Activated CD8-positive, alpha-beta memory T cell treated with anti-CD3 and anti-CD28 coated beads, Interleukin-2, amount 50 U/mL, for 1 hour (primary cell): ENCODE data around the gene PLVAP.

Source experiments
- DNase-seq: peaks from one replicate; pipeline ENCODE4 v3.0.0-alpha.2; 2020; ENCODE audit errors: extremely low read depth

PLVAP gene

DNA sequence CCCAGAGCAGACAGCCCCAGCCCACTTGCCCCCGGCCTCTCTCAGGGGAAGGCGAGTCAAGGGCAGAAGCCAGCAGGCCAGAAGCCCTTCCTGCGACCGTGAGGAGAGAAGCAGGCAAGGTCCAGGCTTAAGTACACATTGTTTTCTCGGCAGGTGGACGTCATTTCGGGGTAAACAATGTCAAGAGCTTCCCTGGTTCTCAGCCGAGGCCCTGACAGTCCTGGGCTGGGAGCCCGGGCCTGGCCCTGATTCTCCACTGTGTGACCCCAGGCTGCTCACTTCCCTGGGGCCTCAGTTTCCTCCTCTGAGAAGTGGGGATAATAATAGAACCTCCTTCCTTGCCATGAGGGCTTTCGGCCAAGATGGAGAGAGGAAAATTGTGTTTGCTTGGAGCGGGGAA lies 19.4 kb downstream of the PLVAP start:
- DNase-seq: no peak

DNA sequence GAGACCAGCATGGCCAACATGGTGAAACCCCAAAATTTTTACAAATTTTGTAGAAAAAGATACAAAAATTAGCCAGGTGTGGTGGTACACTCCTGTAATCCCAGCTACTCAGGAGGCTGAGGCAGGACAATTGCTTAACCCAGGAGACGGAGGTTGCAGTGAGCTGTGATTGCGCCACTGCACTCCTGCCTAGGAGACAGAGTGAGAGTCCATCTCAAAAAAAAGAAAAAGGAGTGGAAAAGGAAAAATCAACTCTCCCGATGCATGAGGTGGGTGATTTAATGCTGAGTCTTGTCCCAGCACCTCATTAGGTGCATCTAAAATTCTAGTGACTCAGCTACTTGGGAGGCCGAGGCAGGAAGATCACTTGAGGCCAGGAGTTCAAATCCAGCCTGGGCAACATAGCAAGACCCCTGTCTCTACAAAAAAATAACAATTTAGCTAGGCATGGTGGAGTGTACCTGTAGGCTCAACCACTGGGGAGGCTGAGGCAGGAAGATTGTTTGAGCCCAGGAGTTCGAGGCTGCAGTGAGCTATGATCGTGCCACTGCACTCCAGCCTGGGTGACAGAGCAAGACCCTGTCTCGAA lies 20.0 kb downstream of the PLVAP start:
- no peak for DNase-seq

DNA sequence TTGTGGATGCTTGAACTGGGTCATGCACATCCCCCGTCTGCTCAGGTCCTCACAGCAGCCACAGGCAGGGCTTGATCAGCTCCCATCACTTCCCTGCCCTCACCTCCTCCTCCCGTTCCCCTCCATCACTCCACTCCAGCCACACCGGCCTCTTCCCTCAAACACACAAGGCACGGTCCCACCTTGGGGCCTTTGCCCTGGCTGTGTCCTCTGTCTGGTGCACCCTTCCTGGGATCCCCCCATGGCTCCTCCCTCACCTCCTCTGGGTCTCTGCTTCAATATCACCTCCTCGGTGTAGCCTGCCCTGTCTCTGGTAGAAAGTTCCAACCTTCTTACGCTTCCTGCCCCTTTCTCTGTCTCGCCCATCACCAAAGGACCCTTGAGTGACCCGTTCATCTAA lies 23.8 kb downstream of the PLVAP start:
- no peak for DNase-seq

DNA sequence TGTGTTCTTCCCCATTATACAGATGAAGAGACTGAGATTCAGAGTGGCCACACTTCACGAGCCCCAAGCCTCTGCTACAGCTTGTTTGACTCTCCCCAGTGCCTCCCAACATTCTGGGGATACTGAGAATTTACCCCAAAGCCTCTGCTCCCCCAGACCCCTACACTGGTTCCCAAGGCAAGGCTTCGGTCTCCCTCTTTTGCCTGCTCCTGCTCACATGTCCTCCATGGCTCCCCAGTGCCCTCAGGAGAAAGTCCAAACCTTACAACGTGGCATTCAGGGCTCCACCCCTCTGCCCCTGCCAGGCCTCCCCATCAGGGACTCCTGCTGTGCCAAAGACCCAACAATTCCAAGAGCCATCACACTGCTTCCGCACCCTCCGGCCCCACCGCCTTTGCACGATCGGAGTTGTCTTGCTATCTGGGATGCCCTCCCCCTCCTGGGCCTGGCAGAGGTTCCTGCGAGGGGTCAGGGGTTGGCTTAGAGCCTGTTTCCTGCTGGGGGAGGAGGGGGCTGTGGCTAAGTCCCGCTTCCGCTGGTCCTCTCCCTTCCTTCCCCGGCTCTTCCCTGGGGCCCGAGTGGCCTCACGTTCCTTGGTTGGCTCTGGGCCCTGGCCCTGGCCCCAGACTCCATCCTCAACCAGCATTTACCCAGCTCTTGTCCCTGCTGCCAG lies 24.4 kb downstream of the PLVAP start:
- no peak for DNase-seq

DNA sequence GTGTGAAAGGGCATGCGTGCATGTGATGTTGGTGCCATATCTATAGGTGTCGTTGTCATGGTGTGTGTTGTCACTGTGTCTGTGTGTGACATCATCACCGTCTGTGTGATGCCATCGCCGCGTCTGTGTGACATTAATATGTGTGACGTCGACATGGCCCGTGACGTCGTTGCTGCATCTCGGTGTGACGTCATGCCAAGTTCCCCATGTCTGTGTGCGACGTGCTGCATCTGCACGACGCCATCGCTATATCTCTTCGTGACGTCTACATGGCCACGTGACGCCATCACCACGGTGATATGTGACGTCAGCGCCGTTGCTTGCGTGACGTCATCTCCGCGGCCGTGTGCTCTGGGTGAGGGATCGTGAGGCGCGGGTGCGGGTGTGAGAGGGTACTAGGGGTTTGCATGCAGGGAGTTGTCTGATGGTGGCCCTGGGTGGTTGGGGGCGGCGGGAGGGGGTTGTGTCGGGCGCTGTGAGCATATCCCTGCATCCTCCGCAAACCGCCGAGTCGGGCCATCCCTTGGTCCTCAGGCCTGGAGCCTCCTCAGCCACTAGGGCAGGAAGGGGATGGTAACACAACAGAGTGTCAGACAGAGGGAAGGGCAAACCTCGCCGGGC lies 25.2 kb downstream of the PLVAP start:
- DNase-seq: no peak

DNA sequence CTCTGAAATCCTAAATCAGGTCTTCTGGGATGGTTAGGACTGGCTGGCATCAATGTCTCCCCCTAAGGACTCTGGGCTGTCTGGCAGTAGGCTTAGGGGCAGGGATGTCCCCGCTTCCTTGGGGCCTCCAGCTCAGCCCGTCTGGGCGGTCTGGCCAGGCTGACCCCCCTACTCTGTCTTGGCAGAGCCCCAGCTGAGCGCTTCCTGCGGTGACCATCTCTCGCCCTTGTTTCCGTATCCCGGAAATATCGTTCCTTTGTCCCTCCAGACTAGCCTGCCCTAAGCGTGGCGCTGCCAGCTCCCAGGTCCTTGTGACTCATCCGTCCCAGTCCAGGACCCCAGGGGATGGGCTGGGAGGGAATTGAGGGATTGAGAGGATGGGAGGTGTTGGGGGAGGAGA lies 28.4 kb downstream of the PLVAP start:
- DNase-seq: no peak

DNA sequence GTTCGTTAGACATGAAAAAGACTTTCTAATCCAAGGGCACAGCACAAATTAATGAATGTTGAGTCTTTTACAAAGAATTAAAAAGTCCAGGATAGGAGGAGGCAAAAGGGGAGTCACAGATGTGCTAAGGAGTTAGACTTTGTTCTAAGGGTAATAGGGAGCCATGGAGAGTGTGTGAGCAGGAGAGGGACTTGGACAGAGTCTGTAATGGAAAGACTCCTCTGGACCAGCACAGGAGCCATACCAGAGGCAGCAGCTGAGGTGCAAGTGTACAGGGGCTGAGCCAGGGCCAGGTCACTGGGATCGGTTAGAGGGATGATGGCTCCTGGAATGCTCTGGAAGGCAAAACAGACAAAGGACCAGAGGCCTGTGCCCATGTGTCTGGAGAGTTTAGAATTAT lies 29.3 kb downstream of the PLVAP start:
- DNase-seq: no peak

DNA sequence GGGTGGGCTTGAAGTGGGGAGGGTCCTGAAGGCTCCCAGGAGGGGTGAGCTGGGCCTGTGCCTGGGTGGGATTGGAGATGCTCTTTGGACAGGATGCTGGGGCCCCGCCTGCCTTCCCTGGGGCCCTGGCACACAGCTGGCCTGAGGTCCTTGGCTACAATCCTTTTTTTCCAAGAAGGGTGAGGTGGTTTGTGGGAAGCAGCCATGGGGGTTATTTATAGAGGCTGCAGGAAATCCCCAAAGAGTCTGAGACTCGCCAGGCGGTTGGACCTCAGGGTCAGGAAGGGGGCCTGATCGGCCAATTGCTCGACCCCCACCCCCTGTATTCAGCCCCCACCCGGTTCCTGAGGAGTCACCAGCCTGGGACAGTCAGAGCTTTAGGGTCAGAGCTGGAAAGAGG lies 29.8 kb downstream of the PLVAP start:
- no peak for DNase-seq

DNA sequence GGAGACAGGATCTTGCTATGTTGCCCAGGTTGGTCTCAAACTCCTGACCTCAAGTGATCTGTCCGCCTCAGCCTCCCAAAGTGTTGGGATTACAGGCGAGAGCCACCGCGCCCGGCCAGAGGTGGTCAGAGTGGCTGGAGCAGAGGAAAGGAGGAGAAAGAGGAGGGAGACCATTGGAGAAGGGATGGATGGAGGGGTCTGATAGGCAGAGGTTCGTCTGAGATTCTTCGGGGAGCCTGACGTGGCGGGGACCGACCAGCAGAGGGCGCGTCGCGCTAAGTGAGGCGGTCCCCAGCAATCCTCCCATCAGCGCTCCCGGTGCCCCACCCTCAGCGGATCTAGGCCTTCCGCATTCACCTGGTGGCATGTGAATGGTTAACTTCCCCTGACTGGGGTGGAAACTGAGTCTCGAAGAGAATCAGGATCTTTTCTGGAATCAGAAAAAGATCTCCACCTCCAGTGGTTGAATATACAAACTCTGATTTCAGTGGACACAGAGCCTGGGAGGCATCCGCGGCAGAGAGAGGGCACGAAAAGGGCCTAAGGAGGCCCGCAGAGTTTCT lies 31.0 kb downstream of the PLVAP start:
- DNase-seq: peak; percentile 35

DNA sequence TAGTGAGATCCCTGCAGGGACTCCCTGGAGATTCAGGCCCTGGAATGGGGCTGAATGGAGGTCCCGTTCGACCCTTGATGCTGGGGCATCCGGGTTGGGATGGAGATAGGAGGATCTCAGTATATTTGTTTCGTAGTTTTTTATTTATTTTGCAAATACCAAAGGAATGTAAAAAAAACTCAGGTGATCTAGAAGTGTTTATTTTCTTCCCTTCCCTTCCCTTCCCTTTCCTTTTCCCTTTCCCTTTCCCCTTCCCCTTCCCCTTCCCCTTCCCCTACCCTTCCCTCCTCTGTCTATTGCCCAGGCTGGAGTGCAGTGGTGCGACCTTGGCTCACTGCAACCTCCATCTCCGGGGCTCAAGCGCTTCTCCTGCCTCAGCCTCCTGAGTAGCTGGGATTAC lies 35.3 kb downstream of the PLVAP start:
- no peak for DNase-seq

DNA sequence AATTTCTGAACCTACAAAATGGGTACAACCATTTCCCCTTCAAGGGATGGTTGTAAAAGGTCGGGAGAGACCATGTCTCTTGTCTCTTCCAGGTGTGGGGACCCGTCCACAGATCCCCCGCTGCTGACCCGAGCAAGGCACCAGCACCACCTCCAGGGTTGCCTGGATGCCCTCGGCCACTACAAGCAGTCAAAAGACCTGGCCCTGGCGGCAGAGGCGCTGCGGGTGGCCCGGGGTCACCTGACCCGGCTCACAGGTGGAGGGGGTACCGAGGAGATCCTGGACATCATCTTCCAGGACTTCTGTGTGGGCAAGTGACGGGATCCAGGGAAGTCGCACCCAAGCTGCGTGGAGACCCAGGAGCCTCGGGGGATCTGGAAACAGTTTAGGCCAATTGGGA lies 35.8 kb downstream of the PLVAP start:
- DNase-seq: no peak

DNA sequence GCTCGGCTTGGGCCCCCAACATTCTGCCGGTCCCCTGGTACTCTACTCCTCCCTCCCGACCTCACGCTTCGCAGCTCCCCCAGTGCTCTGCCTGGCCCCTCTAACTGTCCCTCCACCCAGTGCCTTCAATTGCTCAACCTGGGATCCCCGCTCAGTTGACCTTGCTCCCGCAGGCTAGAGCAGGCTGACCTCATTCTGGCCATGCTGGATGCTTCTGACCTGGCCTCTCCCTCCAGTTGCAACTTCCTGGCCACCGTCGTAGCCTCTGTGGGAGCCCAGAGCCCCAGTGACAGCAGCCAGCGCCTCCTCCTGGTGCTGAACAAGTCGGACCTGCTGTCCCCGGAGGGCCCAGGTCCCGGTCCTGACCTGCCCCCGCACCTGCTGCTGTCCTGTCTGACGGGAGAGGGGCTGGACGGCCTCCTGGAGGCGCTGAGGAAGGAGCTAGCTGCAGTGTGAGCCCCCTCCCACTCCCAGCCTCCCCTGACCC lies 36.2 kb downstream of the PLVAP start:
- DNase-seq: no peak

DNA sequence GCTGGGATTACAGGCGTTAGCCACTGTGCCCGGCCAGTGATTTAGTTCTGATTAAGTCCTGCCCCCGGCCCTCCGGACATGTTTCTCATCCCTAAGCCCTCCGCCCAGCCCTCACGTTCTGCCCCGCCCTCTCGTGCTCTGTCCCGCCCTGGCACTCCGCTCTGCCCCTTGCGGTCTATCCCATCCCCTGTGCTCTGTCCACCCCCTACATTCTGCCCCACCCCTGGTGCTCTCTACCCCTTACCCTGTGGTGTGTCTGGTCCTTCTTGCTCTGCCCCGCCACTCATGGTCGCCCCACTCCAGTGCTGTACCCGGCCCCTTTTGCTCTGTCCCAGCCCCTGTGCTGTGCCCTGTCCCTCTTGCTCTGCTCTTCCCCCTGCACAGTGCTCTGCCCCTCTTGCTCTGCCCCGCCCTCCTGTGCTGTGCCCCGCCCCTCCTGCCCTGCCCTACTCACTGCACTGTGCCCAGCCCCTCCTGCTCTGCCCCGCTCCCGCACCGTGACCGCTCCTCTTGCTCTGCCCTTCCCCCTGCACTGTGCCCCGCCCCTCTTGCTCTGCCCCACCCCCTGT lies 36.8 kb downstream of the PLVAP start:
- DNase-seq: no peak

DNA sequence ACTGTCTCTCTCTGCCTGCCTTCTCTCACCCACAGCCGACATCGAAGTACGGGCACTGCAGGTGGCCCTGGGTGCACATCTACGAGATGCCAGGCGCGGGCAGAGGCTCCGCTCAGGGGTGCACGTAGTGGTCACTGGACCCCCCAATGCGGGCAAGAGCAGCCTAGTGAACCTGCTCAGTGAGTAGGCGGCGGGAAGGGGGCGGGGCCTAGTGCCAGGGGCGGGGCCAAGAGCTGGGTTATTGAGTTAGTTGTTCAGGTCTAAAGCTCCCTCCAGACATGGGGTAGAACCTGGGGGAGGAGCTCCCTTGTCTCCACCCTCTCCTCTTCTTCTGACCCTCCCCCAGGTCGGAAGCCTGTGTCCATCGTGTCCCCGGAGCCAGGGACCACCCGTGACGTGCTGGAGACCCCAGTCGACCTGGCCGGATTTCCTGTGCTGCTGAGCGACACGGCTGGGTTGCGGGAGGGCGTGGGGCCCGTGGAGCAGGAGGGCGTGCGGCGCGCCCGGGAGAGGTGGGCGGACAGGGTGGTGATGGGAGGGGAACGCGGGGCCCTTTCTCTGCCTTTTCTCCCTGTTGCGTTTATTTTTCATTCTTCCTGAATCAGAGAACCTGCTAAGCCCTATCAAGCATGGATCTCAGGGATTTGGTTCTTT lies 37.9 kb downstream of the PLVAP start:
- no peak for DNase-seq

DNA sequence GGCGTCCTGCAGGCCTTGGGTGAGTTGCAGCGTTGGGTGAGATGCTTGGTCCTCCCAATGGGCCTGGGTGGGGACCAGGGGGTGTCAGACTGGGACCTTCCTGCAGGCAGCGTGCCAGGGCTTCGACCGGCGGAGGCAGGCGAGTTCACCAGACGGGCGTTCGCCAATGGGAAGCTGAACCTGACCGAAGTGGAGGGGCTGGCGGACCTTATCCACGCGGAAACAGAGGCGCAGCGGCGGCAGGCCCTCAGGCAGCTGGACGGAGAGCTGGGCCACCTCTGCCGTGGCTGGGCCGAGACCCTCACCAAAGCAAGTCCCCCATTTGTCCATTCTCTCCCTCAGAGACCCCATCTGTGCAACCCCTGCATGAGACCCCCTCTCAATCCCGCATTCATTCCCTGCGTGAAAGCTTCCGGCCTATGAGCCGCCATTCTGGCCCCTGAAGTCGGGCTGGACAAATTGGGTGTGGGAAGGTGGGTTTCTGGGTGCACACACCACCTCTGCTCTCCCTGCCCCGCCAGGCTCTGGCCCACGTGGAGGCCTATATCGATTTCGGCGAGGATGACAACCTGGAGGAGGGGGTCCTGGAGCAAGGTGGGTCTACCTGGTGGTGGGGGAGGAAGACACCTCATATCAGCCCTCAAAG lies 38.6 kb downstream of the PLVAP start:
- DNase-seq: no peak

DNA sequence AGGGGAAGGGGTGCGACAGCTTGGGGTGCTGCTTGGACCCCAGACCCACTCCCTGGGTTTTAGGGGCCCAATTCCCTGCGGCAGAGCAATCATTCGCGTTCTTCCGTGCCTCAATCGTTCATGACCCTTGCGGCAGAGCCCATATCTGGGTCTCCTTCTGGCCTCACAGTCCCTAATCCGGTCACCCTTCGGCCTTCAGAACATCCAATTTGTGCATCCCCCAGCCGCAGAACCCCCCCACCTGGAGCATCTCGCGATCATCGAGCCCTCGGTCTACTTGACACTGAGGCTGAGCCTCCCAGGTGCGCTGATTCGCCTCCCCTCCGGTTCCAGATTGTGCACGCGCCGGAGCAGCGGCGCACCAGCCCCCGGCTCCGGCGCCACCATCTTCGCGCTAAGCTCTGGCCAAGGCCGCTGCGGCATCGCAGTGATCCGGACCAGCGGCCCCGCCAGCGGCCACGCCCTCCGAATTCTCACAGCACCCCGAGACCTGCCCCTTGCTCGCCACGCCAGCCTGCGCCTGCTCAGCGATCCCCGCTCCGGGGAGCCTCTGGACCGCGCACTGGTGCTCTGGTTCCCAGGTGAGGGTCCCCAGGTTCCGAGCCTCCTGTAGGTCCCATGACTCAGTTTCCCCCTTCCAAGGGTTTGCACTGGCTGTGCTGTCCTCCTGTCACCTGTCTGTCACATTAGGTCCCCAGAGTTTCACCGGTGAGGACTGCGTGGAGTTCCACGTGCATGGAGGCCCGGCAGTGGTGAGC lies 39.3 kb downstream of the PLVAP start:
- DNase-seq: no peak

DNA sequence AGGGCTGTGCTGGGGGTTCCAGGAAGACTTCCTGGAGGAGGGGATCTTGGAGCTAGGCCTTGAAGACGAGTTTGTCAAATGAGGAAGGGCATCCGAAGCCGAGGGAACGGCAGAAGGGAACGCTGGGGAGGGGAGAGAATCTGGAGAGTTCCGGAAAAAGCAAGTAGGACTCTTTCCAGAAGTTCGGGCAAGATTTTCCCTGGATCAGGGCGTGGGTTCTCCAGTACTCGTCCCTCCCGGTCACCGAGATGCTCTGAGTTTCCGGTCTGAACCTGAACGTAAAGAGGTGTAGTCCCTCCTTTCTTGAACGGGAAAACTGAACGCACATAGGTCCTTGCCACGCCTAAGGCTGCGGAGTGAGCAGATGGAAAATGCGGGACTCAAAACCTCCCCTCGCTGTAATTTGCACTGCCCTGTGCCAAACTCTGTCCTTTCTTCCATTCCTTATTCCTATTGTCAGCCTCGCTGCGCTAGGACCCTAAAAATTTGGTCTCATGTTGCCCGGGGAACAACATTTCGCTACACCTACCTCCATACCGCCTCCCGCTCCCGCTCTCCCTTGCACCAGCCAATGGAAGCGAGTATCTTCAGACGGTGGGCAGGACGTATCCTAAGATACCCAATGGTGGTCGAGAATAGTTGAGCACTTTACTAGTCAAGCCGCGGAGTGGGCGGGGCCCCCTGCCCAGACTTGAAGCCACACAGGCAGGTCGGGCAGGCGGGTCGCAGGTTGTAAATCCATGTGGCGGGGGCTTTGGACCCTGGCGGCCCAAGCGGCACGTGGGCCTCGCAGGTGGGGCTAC lies 40.1 kb downstream of the PLVAP start, which contains the start of gene GTPBP3:
GTPBP3 (plus strand) TSS at position 682 of the 803 bp plus-strand sequence; CDS start at position 741, 59 bp downstream.
- DNase-seq: peak; percentile 93

DNA sequence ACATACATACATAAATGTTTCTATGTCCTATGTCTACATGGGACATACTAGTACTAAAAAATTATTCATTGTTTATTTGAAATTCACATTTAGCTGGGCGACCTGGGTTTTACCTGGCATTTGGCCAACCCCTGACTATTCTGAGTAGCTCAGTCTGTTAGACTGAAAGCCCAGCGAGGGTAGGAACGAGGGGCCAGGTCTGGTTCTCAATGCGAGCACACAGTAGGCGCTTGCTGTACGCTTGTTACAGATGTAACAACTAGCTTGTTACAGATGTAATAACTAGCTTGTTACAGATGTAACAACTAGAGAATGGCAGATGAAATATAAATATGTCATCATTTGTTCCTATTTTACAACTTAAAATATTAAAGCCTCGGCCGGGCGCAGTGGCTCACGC lies 41.6 kb downstream of the PLVAP start:
- no peak for DNase-seq

DNA sequence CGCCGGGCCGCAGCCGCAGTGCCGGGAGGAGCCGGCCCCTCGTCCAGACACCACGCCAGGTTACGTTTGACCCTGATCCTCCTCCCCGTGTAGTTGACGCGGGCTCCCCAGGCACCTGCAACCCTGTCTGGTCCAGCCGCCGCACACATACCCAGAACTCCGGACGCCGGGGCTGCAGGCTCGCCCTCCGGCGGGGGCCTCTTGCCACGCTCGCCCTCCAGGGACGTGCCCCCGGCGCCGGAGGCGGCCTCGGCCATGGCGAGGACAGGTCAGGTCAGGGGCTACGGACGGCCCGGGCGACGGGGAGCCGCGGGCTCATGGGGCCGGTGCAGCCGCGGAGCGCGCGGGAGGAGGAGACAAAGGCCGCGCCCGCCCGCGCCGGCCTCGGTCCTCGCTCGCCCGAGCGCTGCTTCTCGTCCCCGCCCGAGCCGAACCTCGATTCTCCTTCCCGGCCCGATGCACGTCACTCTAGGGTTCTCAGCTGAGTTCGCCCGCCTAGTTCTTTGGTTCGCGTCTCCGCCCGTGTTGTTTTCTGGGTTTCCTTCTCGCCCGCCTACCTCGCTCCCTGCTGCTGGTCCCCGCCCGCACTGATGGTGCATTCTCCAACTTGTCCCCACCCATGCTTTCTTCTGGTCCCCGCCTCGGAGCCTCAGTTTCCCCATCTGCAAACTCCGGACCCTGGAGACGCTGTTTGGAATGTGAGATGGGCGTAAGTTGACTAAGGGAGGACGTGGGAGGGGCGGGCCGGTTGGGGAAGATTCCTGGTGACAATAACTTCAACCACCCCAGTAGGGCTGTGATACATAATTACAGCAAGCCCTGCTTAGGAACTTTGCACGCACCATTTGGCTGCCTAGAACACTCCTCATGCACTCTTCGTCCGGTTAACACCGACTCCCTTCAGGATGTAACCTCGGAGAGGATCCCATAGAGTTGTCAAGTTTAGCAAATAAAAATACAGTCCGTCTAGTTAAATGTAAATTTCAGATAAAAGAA lies 42.4 kb downstream of the PLVAP start, which contains the start of gene ANO8:
ANO8 (minus strand) TSS at position 442 of the 996 bp plus-strand sequence; CDS start at position 257, 185 bp downstream.
- DNase-seq: peak; percentile 91
